ENCODE measurements around the gene TTC4.
A peak's percentile ranks its signal among the peaks of the same experiment; 100 is the strongest.

Gene TTC4

DNA sequence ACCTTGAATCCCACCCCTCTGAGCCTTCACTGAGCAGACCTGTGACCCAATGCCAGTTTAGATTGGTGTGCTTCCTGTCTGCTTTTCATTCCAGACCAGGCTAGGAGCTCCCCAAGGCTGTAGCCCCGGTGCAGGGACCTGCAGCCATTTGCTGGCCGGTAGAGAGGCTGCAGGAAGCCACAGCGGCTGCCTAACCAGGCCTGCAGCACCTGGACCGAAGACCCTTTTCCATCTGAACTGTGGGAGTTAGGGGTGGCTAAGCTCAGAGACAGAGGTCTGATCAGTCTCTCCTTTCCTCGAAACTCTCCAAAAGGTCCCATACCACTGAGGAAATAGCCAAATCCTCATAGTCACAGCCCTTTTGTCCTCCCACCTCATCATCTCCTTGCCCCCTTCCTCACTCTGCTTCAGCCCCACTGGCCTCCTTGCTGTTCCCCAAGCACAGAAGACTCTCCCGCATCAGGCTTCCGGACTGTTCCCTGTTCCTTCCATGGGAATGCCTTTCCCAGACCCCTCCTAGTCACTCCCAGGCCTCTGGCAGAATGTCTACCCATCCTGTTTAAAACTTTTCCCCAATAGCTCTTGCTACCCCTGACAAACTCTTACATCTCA is 674 bp upstream of the TTC4 start:
- no peak for DNase-seq
- TF ChIP-seq POLR2A (IDR thresholded peaks at IDR 0.05; ENCODE audit: low read length), result no peak

DNA sequence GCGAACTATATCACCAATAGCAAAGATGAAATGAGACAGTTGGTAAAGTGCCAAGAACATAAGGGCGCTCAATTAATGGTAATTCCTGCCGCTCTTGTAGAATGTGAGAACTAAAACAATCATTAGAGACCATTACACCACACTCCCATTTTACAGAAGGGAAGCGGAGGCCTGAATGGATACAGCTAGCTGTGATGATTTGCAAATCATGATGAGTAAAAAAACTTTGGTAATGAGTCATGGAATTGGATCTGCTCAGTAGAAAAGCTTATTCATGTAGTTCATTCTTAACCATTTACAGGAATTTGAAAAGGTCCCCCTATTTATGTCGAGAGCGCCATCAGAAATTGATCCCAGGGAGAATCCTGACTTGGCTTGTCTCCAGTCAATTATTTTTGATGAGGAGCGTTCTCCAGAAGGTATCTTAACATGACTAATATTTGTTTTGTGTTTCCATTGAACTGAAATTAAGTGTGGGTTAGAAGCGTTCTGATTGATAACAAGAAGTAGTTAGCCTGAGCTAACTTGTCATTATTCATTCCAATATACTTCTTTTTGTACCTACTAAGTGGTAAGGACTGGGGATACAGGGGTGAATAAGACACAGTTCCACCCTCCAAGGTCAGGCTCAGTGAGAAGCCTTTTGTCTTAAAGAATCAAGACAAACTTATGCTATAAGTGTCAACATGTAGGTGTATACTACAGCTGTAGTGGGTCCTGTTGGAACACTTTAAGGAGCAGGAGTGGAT is 812 bp downstream of the TTC4 start:
- DNase-seq, result peak; percentile 61 to 77
- TF ChIP-seq GATA1 (IDR thresholded peaks at IDR 0.05; ENCODE audit: low read depth, low read length) (no peak), POLR2A (IDR thresholded peaks at IDR 0.05; ENCODE audit: low read length) (no peak)

DNA sequence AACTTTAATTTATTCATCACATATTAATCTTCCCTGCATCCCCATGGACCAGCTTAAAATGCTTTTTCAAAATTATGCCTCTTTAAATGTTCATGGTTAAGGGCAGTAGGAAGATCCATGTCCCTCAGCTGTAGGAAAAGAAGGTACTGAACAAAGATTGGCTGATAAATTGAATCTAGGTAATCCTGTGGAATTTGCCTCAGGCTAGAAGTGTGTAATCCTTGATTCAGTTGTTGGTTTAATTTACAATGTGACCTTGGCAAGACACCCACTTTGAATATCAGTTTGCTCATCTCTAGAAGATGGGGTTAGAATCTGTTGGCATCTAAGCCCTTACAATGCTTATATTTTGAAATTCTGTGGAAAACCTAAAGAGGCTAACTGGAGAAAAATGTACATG is 6.1 kb downstream of the TTC4 start:
- TF ChIP-seq POLR2A (IDR thresholded peaks at IDR 0.05; ENCODE audit: low read length), result no peak
- no peak for TF ChIP-seq GATA1 (IDR thresholded peaks at IDR 0.05; ENCODE audit: low read depth, low read length)
- DNase-seq, result no peak

DNA sequence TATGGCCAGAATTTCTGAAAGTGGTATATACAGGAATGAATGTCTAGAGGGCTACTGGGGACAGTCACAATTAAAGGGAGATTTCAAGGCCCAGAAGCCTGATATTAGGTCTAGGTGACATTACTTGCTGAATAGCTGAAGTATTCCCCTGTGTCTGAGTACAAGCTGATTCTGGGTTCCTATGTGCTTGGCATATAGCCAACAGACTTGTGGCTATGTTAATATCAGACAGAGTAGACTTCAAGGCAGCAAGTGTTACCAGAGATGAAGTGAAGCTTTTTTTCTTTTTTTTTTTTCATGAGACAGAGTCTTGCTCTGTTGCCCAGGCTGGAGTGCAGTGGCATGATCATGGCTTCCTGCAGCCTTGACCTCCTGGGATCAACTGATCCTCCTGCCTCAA is 8.3 kb downstream of the TTC4 start:
- no peak for DNase-seq
- TF ChIP-seq GATA1 (IDR thresholded peaks at IDR 0.05; ENCODE audit: low read depth, low read length) (no peak), POLR2A (IDR thresholded peaks at IDR 0.05; ENCODE audit: low read length) (no peak)

DNA sequence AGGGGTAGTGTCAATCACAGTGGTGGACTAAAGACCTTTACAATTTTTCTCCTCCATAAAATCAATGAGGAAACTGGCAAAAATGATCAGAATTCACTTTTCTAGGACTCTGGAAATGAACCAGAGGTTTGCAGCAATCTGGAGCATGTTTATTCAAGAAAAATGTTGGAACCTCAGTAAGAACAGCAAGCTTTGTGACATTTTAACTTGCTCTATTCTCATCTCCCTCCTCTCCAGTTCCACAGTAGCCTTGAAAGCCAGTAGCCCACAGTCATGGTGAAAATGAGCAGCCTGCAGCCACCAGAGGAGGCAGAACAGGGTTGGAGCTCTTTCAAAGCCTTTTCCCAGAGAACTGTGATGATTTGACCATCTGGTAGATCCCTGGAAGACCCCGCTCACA is 9.1 kb downstream of the TTC4 start:
- no peak for TF ChIP-seq GATA1 (IDR thresholded peaks at IDR 0.05; ENCODE audit: low read depth, low read length)
- no peak for TF ChIP-seq POLR2A (IDR thresholded peaks at IDR 0.05; ENCODE audit: low read length)
- no peak for DNase-seq

DNA sequence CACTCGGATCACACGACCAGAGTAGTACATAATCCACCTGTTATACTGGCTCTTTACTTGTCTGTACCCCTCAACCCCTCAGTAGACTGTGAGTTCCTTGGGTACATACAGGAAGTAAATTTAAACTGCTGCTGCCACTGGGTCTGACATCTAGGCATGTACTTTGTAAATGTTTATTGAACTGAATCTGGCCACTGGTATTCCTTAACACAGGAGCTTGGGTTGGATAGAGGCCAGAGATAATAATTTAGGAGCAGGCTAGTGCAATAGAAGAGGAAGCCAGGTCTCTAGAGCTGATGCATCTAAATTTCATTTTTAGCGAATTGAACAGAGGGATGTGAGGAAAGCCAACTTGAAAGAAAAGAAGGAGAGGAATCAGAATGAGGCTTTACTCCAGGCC is 12.4 kb downstream of the TTC4 start:
- DNase-seq, result no peak
- TF ChIP-seq POLR2A (IDR thresholded peaks at IDR 0.05; ENCODE audit: low read length) (no peak), GATA1 (IDR thresholded peaks at IDR 0.05; ENCODE audit: low read depth, low read length) (no peak)

DNA sequence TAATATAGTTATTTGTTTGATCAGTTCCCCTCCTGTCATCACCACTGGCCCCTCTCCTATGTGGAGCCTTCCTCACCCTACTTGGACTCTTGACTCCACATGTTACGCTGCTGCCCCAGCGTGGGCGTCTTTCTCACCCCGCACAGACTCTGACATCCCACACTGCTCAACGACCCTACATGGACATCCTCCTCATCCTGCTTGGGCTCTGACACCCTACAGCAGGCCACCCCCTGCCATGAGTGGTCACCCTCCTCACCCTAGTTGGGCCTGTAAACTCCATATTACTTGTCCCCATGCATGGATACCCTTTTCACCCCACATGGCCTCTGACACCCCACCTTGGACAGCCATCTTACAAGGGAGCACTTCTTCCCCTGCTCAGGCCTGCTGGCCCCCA is 21.0 kb downstream of the TTC4 start:
- TF ChIP-seq GATA1 (IDR thresholded peaks at IDR 0.05; ENCODE audit: low read depth, low read length) (no peak), POLR2A (IDR thresholded peaks at IDR 0.05; ENCODE audit: low read length) (no peak)
- no peak for DNase-seq

DNA sequence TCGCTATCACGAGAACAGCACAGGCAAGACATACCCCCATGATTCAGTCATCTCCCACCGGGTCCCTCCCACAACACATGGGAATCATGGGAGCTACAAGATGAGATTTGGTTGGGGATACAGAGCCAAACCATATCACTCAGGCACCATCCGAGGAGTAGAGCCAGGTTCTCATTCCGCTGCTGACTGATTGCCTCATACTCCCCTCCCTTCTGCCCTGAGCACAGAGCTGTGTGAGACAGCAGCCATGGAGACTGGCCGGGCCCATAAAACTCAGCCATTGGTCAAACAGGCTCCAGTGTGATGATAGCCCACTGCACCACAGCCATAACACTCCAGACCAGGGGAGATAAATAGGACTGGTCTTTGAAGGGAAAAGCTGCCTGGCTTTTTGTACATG is 22.6 kb downstream of the TTC4 start:
- no peak for DNase-seq
- TF ChIP-seq GATA1 (IDR thresholded peaks at IDR 0.05; ENCODE audit: low read depth, low read length) (no peak), POLR2A (IDR thresholded peaks at IDR 0.05; ENCODE audit: low read length) (no peak)

DNA sequence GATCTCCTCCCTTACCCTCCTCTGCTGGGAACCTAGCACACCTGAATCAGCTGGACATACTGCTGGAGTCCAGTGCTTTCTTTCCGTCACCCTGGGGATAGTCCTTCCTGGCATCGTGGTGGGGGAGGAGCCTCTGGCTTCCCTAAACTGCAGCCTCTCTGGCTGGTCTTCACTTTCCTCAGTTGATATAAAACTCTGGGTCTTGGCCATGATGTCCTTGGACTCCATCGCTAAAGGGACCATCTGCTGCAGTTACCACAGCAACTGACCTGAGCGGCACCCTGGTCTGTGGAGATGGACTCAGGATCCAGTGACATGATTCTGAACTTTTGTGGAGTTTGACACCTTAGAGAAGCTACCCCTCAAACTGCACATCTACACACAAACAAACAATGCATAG is 25.9 kb downstream of the TTC4 start:
- DNase-seq, result no peak
- no peak for TF ChIP-seq POLR2A (IDR thresholded peaks at IDR 0.05; ENCODE audit: low read length)
- no peak for TF ChIP-seq GATA1 (IDR thresholded peaks at IDR 0.05; ENCODE audit: low read depth, low read length)

DNA sequence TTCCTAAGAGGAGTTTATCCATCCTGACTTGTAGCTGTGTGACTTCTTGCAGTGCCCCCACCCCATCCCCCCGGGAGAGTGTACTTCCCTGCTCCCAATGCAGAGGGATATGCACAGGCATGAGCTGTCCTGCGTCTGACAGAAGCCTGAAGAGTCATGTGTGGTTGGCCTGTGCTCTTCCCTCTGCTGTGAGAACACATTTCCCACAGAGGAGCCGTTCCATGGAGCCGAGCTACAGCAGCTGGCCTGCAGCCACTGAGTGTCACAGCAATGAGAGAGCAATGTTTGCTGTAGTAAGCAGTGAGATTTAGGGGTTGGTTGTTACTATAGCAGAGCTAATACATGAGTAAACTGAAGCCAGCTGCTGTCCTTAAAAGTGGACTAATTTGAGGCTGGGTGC is 26.6 kb downstream of the TTC4 start:
- TF ChIP-seq GATA1 (IDR thresholded peaks at IDR 0.05; ENCODE audit: low read depth, low read length), result no peak
- no peak for TF ChIP-seq POLR2A (IDR thresholded peaks at IDR 0.05; ENCODE audit: low read length)
- no peak for DNase-seq

DNA sequence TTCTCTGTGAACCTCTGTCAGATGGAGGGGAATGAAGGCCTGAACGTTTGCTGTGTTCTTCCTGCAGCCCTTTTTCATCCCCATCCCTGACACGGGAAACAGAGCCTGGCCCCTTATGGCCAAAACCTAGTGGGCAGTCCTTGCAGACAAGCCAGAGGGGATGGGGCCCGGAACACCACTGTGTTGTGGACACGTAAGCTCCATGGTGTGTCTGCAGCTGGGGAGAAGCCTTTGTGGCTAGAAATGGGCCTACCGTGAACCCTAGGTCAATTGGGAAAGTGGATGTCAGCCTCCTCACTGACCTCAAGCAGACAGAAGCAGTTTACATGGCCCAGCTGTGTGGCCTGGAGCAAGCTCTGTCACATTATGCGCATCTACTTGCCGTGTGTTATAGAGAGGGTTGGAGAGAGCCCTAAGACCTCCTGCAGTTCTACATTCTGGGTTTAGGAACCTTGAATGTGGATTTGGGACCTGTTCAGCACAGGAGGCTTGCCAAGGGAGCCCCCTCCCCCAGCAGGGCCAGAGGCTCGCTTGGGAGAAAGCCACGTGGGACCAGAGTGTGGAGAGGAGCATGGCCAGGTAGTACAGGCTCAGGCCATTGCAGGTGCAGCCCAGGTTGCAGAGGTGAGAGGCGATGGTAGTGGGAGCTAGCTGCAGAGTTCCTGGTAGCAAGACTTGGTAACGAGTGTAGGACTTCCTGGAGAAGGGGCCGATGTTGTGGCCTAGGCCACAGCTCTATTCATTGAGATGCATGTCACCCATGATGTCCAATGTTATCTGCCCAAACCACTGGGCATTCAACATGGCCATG is 28.0 kb downstream of the TTC4 start:
- no peak for DNase-seq

DNA sequence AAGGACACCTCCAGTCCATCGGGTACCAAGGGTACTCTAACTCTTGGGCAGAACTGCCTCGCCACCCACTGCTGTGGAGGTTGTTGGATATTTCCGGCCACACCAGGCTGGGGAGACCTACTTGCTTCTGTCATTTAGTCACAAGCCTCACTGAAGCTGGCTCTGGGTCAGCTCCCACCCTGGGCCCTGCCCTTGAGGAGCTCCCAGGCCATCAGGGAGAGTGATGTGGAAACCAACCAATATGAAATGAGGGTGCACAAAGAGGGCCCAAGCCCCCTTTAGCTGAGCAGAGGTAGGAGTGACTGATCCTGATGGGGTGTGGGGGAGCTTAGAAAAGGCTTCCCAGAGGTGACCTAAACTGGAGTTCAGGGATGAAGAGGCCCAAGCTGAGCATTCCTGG is 29.0 kb downstream of the TTC4 start:
- TF ChIP-seq GATA1 (IDR thresholded peaks at IDR 0.05; ENCODE audit: low read depth, low read length), result no peak
- no peak for TF ChIP-seq POLR2A (IDR thresholded peaks at IDR 0.05; ENCODE audit: low read length)
- DNase-seq, result no peak

More for the DNA sequence above, 28.0 kb downstream of the TTC4 start:
- TF ChIP-seq POLR2A (IDR thresholded peaks at IDR 0.05; ENCODE audit: low read length) (no peak), GATA1 (IDR thresholded peaks at IDR 0.05; ENCODE audit: low read depth, low read length) (no peak)

DNA sequence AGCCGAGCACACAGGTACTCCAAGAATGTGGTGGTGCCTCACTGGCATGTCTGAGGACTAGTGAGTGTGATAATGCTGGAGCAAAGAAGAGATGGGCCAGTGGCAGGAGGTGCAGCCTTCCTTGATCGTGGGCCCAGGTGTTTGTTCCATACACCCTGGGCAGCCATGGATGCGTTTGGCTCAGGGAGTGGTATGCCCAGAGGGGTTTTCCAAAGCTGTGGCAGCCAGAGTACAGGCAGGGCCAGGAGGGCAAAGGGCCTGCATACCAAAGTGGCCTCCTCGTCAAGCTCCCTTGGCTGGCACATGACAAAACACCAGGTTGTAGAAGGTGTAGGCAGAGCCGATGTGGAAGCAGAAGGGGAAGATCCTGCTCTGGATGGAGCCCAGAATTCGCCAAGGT is 29.6 kb downstream of the TTC4 start:
- TF ChIP-seq POLR2A (IDR thresholded peaks at IDR 0.05; ENCODE audit: low read length) (no peak), GATA1 (IDR thresholded peaks at IDR 0.05; ENCODE audit: low read depth, low read length) (no peak)
- DNase-seq, result no peak

DNA sequence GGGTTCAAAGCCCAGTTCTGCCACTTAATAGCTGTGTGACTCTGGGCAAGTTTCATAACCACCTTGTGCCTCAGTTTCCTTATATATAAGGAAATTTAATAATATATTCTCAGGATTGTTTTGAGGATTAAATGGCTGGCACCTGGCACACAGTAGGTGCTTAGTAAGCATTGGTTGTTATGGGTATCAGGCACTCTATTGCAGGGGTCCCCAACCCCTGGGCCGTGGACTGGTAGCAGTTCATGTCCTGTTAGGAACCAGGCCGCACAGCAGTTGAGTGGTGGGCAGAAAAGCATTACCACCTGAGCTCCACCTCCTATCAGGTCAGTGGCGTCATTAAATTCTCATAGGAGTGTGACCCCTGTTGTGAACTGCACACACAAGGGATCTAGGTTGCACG is 30.2 kb downstream of the TTC4 start:
- no peak for TF ChIP-seq GATA1 (IDR thresholded peaks at IDR 0.05; ENCODE audit: low read depth, low read length)
- no peak for TF ChIP-seq POLR2A (IDR thresholded peaks at IDR 0.05; ENCODE audit: low read length)
- no peak for DNase-seq

Measured in erythroblast (primary cell).